RWPE2 (cell line): ENCODE data around the gene SVIL.
"Not testable (repeated sequence)": the region's sequence is repeated elsewhere in the genome, so short reads cannot be mapped to it uniquely, and the experiment has no call there.

ENCODE experiments used
- ATAC-seq: fragments of 200-7000 bp; cut with Tn5 transposase; 3 replicates; pipeline ENCODE4 v1.9.1; 2021; ENCODE audit warnings: low read depth
- DNase-seq: peaks from one replicate; pipeline ENCODE4 v3.0.0-alpha.2; 2020; ENCODE audit warnings: low spot score
- H3K27ac ChIP-seq: fragments of 450-650 bp; 2 replicates; pipeline ENCODE4 v1.5.1; 2017; ENCODE audit warnings: mild to moderate bottlenecking; ENCODE audit not compliant: poor library complexity, severe bottlenecking
- H3K27me3 ChIP-seq: fragments of 250-450 bp; sonication (Bioruptor Pico); 2 replicates; pipeline ENCODE4 v1.5.1; 2021; ENCODE audit warnings: mild to moderate bottlenecking, moderate library complexity; ENCODE audit not compliant: insufficient read depth, poor library complexity, severe bottlenecking
- H3K36me3 ChIP-seq: fragments of 250-450 bp; sonication (Bioruptor Pico); 2 replicates; pipeline ENCODE4 v1.5.1; 2020; ENCODE audit warnings: low read depth, mild to moderate bottlenecking, moderate library complexity
- H3K4me1 ChIP-seq: fragments of 250-450 bp; sonication (Bioruptor Pico); 2 replicates; pipeline ENCODE4 v1.5.1; 2021; ENCODE audit warnings: mild to moderate bottlenecking, moderate library complexity; ENCODE audit not compliant: insufficient read depth, poor library complexity, severe bottlenecking
- H3K4me3 ChIP-seq: fragments of 250-450 bp; sonication (Bioruptor Pico); 2 replicates; pipeline ENCODE4 v1.5.1; 2021; ENCODE audit warnings: mild to moderate bottlenecking, moderate library complexity; ENCODE audit not compliant: severe bottlenecking
- H3K9me3 ChIP-seq: fragments of 250-450 bp; sonication (Bioruptor Pico); 2 replicates; pipeline ENCODE4 v1.5.1; 2021; ENCODE audit warnings: mild to moderate bottlenecking, moderate library complexity; ENCODE audit not compliant: severe bottlenecking
- CTCF ChIP-seq: fragments of 450-650 bp; IDR thresholded peaks from one replicate; pipeline ENCODE4 v1.5.1; 2017; ENCODE audit warnings: mild to moderate bottlenecking, moderate library complexity; ENCODE audit not compliant: poor library complexity, severe bottlenecking

SVIL gene

GRCh38 chr10:29618341-29619171 lies 16.2 kb downstream of the SVIL start:
- Histone ChIP-seq H3K27me3 (no peaks in the 10 kb centered on the region), H3K27ac (no peak overlapping the region), H3K4me3 (no peak overlapping the region), H3K36me3 (no peaks in the 10 kb centered on the region), H3K9me3 (no peaks in the 10 kb centered on the region), H3K4me1 (peaks cover 4% of the 10 kb centered on the region)
- TF ChIP-seq CTCF: no peak
- DNase-seq (no peak), ATAC-seq (peak; percentile 38; the same call in 1 of the 3 replicates)

GRCh38 chr10:29617880-29618340 lies 16.9 kb downstream of the SVIL start:
- ATAC-seq: no peak

GRCh38 chr10:29616542-29616941 lies 18.2 kb downstream of the SVIL start:
- H3K36me3 ChIP-seq: no peaks in the 10 kb centered on the region
- no peaks in the 10 kb centered on the region for H3K27me3 ChIP-seq
- no peak overlapping the region for H3K27ac ChIP-seq
- H3K4me1 ChIP-seq: peaks cover 4% of the 10 kb centered on the region
- ATAC-seq (no peak), DNase-seq (no peak)
- no peak for TF ChIP-seq CTCF
- H3K4me3 ChIP-seq: no peak overlapping the region
- no peaks in the 10 kb centered on the region for H3K9me3 ChIP-seq

More at GRCh38 chr10:29617880-29618340, 16.9 kb downstream of the SVIL start:
- Histone ChIP-seq H3K4me3 (no peak overlapping the region), H3K9me3 (no peaks in the 10 kb centered on the region), H3K36me3 (no peaks in the 10 kb centered on the region), H3K27ac (no peak overlapping the region), H3K4me1 (peaks cover 4% of the 10 kb centered on the region), H3K27me3 (no peaks in the 10 kb centered on the region)
- DNase-seq: no peak
- no peak for TF ChIP-seq CTCF

DNA sequence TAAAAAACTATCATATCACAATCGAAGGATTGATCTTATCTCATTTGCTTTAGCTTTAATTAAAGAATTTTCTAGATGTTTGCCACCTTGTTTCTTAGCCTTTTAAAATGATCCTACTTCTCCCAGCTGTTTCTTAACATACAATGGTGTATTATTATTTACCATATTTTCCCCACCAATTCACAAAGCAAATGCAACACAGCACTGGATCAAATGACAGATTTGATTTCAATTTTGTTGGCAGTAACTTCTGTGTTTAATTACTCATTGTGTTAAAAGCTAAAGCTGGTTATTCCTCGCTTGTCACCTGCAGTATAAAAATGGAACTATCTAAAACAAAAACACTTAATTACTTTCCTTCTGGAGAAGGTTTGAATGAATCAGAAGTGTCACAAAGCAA lies 19.6 kb downstream of the SVIL start:
- Histone ChIP-seq H3K27ac (no peak overlapping the region), H3K36me3 (no peaks in the 10 kb centered on the region), H3K9me3 (no peaks in the 10 kb centered on the region), H3K27me3 (no peaks in the 10 kb centered on the region), H3K4me1 (no peaks in the 10 kb centered on the region), H3K4me3 (no peak overlapping the region)
- TF ChIP-seq CTCF: no peak
- ATAC-seq (no peak), DNase-seq (no peak)

GRCh38 chr10:29614289-29614688 lies 20.5 kb downstream of the SVIL start:
- not testable (repeated sequence) for H3K27ac ChIP-seq, H3K27me3 ChIP-seq, H3K4me1 ChIP-seq, H3K4me3 ChIP-seq, DNase-seq, H3K9me3 ChIP-seq, ATAC-seq, H3K36me3 ChIP-seq
